ENCODE measurements around the gene PRPF38B. TPM values are rescaled to one million over a fixed set of nuclear protein-coding genes. Genes with fewer than 3 reads are reported as not detected.

Gene PRPF38B, protein sequence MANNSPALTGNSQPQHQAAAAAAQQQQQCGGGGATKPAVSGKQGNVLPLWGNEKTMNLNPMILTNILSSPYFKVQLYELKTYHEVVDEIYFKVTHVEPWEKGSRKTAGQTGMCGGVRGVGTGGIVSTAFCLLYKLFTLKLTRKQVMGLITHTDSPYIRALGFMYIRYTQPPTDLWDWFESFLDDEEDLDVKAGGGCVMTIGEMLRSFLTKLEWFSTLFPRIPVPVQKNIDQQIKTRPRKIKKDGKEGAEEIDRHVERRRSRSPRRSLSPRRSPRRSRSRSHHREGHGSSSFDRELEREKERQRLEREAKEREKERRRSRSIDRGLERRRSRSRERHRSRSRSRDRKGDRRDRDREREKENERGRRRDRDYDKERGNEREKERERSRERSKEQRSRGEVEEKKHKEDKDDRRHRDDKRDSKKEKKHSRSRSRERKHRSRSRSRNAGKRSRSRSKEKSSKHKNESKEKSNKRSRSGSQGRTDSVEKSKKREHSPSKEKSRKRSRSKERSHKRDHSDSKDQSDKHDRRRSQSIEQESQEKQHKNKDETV
- total RNA-seq = 10 to 100 TPM; 31.7 to 32.4 TPM

DNA sequence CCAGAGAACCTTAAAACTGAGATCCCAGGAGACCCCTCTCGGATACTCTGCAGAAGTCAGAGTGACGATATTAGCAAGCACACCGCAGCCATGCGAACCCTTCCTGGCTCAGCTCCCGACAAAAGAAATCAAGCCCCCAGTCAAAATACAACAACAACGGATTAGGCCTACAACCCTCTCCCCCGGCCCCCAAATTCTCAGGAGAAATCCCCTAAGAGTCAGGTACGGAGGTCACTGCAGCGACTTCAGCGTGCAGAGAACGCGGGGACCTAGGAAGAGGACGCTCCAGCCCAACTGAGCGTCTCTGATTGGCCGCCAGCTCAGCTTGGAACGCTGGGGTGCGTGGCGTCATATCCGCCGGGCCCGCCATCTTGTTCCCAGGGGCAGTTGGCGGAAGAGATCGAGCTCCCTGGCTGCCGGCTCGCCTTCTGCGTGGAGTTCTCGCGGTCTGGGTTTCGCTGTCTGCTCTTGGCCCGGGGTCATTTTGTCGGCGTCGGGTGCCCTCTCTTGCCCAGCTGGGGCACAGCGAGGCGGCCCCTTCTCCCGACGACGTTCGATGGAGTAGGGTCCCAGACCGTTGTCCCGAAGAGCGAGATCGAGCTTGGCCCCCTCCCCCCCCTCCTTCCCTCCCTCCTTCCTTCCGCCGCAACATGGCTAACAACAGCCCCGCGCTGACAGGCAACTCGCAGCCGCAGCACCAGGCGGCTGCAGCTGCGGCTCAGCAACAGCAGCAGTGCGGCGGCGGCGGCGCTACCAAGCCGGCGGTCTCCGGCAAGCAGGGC is at the start of gene PRPF38B:
TSS of gene PRPF38B (plus strand) at position 369 of the 782 bp plus-strand sequence. CDS start at position 651, 282 bp downstream.
- H3K9me3 ChIP-seq = no peaks in the 10 kb centered on the region
- H3K9ac ChIP-seq (ENCODE audit: low read depth in 2 of 2, low read length in 2 of 2) = peak within 1 kb of the TSS; percentile 93 to 99
- H3K27ac ChIP-seq = peak within 1 kb of the TSS; percentile 97
- H3K27me3 ChIP-seq = no peaks in the 10 kb centered on the region
- H3K4me3 ChIP-seq = peak within 1 kb of the TSS; percentile 73
- no peaks in the 10 kb centered on the region for H3K4me1 ChIP-seq
- intact Hi-C loops (cut with DNase I) = no loop called here
- peaks cover 6% of the 10 kb centered on the region for H3K36me3 ChIP-seq
- TF ChIP-seq, protein P1, sequence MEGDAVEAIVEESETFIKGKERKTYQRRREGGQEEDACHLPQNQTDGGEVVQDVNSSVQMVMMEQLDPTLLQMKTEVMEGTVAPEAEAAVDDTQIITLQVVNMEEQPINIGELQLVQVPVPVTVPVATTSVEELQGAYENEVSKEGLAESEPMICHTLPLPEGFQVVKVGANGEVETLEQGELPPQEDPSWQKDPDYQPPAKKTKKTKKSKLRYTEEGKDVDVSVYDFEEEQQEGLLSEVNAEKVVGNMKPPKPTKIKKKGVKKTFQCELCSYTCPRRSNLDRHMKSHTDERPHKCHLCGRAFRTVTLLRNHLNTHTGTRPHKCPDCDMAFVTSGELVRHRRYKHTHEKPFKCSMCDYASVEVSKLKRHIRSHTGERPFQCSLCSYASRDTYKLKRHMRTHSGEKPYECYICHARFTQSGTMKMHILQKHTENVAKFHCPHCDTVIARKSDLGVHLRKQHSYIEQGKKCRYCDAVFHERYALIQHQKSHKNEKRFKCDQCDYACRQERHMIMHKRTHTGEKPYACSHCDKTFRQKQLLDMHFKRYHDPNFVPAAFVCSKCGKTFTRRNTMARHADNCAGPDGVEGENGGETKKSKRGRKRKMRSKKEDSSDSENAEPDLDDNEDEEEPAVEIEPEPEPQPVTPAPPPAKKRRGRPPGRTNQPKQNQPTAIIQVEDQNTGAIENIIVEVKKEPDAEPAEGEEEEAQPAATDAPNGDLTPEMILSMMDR (IDR thresholded peaks at IDR 0.05) = no peak
- peak; percentile 95 for DNase-seq

DNA sequence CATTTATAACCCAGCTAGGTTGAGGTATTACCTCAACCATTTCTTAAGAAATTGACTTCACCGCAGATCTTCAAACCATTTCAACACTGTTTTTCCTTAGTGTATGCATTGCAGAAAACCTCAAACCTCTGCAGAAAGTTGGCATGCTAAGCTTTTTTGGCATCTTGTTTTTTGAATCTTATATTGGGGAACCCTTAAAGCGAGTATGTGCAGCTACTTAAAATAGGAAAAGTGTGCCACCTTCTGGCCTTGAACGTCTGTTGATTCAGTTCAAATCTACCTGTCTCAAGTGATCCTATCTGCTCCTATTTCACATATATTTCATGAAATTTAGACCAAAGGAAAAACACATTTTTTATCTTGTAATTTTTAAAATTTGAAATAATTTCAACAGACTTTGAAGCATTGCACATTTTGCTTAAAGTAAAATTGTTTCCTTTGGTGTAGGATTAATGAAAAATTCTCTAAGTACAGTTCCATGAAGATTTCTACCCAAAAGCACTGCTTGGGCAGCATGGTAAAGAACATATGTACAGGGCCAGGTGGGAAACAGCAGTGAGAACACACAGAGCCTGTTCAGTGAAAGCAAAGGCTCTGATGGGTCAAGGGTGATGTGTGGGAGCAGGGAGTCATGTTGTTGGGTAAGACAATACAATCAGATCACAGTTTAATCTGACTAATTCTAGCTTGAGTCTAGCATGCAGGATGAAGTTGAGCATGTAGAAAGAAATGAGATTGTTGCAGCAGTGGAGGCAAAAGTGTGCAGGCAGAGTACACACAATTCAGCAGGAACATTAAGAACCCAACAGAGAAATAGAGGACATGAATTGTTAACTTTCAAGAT is 48.4 kb upstream of the PRPF38B start:
- DNase-seq = peak; percentile 65
- intact Hi-C loops (cut with DNase I) = loop anchor here (2.0 kb wide), 1 partner anchor 131 kb away; no protein-coding TSS in a partner anchor
- TF ChIP-seq, protein P1 (IDR thresholded peaks at IDR 0.05) = peak; percentile 51
- no peak overlapping the region for H3K27ac ChIP-seq
- no peak overlapping the region for H3K9ac ChIP-seq (ENCODE audit: low read depth in 2 of 2, low read length in 2 of 2)
- H3K4me3 ChIP-seq = no peak overlapping the region
- H3K4me1 ChIP-seq = no peaks in the 10 kb centered on the region
- H3K36me3 ChIP-seq = no peaks in the 10 kb centered on the region
- H3K9me3 ChIP-seq = no peaks in the 10 kb centered on the region
- H3K27me3 ChIP-seq = no peaks in the 10 kb centered on the region

DNA sequence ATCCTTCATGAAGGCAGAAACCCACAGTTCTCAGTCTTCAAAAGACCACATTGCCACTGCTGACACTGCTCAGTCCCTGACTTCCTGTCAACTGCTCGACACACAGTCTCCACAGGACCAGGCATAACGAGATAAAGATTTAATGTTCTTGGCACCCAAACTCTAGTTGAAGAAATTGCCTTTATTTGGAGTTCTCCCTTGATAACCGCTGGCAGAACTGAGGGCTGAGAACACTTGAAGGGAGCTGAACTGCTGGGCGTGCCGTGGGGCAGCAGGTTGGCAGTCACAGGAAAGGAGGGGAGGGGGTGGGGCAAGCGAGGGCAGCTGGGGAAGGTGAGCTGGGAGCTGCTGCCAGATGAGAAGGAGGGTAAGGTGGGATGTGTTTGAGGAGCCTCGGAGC is 47.1 kb upstream of the PRPF38B start:
- no peaks in the 10 kb centered on the region for H3K27me3 ChIP-seq
- DNase-seq = peak; percentile 67
- no peak overlapping the region for H3K4me3 ChIP-seq
- H3K9me3 ChIP-seq = no peaks in the 10 kb centered on the region
- H3K4me1 ChIP-seq = no peaks in the 10 kb centered on the region
- TF ChIP-seq, protein P1 (IDR thresholded peaks at IDR 0.05) = no peak
- intact Hi-C loops (cut with DNase I) = no loop called here
- H3K36me3 ChIP-seq = no peaks in the 10 kb centered on the region
- H3K27ac ChIP-seq = peak overlapping the region; percentile 90
- H3K9ac ChIP-seq (ENCODE audit: low read depth in 2 of 2, low read length in 2 of 2) = peak overlapping the region in 1 of 2 donors; percentile 4

DNA sequence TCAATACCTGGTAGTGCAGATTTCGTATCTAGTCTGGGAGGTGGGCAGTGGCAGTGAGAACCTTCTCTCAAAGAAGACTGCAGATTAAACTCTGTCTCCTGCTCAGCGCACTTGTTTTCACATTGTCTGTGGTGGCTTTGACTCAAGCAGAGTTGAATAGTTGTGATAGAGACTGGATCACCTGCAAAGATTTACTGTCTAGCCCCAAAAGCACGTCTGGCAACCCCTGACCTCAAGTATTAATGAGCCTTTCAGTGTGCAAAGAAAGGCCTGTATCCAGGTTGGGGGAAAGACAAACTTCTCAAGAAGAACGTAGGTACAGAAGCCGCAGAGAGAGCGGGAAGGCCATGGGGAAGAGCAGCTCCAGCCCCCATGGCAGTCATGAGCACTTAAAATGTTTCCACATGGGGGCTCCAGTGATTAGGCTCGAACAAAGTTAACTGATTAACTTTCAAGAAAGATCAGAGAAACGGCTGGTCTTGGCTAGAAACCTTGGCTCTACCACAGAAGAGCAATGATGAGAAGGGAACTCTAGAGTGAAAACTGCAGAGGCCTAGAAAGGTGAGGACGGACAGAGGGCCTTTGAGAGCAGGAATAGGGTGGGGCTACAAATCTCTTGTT is 46.4 kb upstream of the PRPF38B start:
- Histone ChIP-seq H3K9me3 (no peaks in the 10 kb centered on the region), H3K9ac (ENCODE audit: low read depth in 2 of 2, low read length in 2 of 2) (peak overlapping the region in 1 of 2 donors; percentile 74), H3K27ac (peak overlapping the region; percentile 90), H3K4me1 (no peaks in the 10 kb centered on the region), H3K36me3 (no peaks in the 10 kb centered on the region), H3K27me3 (no peaks in the 10 kb centered on the region), H3K4me3 (no peak overlapping the region)
- intact Hi-C loops (cut with DNase I) = no loop called here
- DNase-seq = no peak
- TF ChIP-seq, protein P1 (IDR thresholded peaks at IDR 0.05) = no peak

All from colonic mucosa (tissue), 4 donors.